H4 (cell line): ENCODE measurements around the gene PTHLH. TPM values are rescaled to one million over a fixed set of nuclear protein-coding genes. Genes with fewer than 3 reads are reported as not detected.

Experiments
- DNase-seq: peaks from one replicate; pipeline ENCODE4 v3.0.0-alpha.2; 2015; ENCODE audit warnings: low spot score
- total RNA-seq: library from RNA; depleted of rRNA; stranded (reverse); fragments of >200 nt; shearing (Covaris generic); gene quantifications from 2 replicates; pipeline ENCODE4 v1.2.3, GENCODE V29; 2014

PTHLH gene
- total RNA-seq, 1 experiment from 2014 or later, result 1.1 TPM

DNA sequence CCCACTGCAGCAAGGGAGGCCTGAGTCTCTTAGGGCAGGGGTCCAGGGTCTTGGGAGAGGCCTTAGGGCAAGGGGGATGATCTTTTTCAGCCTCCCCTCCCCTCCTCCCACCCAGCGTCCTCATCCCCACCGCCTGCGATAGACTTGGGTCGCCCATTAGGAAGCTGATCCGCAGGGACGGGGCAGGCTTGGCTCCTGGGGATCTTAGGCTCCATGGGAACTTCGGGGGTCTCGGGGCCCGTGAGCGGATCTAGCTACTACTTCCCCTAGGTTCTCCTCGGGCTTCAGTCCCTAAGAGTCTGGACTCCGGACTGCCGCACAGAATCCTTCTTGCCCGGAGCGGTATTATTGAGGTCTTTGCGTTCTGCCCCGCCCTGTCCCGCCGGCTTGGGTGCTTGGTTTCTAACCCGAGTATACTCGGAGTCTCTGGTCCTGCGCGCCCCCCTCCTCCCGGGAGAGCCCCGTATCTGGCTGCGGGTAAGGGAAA lies 2.2 kb upstream of the PTHLH start:
- no peak for DNase-seq

DNA sequence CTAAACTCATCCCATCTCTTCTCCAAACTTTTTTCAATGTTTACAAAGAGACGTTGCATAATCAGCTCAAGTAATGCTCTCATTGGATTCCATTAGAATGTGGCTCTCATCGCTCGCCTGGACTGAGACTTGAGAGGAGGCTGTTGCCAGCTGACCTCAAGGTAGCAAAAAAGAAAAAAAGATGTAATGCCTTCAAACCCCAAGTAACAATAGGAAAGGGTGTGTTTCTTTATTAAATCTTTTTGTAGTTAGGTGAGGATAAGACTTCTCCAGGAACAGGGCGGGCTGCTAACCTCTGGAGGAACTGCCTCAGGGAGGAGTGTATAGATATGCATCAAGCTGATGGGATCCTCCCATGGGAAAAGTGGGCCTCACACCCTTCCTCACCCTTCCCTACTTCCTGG lies 956 bp upstream of the PTHLH start:
- peak; percentile 37 for DNase-seq

DNA sequence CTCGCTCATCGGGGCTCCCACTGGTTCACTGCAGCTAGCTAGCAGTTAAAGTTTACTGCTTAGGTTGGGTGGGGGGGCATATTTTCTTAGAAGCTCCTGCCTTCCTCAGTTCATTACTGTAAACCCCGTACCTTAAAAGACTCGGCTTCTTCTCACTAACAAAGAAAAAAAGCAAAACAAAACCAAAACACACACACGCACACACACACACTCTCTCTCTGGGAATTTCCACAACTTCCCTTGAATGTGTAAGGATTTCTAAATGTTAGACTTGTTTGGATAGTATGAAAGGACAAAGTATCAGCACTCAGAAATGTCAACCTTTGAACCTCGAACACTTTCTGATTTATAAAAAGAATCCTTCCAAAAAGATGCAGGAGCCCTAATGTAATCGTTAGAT lies 927 bp downstream of the PTHLH start:
- DNase-seq, result no peak

DNA sequence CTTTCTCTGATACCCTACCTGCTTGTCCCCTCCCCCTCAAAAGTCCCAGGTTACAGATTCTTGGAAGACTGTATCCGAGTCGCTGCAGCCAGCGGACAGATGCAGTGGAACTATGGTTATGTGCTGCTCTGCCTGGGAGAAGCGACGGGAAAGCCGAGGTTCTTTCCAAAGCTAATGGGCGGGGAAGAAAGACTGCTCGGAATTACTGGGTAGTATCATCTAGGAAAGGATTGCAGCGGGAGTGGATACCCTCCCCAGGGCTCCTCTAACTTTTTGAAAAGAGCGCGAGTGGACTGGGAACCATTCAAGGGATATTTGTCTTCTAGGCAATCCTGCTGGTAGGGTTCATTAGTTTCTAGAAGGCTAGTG lies 1.4 kb downstream of the PTHLH start:
- DNase-seq, result no peak

DNA sequence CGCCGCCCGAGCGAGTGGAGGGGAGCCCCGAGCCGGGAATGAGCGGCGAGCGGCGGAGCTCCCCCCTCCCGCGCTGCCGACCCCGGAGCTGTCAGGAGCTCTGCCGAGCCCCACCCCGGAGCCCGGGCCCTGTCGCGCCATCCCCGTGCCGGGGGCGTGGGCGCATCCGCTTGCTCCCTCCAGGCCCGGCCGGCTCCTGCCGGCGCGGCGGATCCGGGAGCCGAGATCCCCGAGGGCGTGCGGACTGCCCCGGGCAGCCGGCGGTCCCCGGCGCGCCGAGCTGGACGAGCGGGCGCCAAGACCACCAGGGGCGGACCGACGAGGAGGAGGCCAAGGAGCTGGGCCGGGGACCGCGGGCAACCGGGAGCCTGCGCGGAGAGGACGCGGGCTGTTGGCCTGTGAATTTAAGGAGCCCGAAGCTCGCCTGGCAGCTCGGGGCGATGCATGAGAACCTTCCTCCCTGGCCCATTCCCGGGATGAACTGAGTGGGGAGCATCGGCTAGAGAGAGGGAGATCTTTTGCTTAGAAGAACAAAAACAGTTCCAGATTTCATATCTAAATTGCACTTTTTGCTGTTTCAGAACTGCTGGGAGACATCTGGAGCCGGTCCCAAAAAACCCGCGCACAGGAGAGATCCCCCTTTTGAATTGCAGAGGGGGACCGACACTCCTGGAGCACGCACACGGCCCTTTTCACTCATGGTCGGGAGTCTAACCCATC lies 2.0 kb downstream of the PTHLH start:
- no peak for DNase-seq

DNA sequence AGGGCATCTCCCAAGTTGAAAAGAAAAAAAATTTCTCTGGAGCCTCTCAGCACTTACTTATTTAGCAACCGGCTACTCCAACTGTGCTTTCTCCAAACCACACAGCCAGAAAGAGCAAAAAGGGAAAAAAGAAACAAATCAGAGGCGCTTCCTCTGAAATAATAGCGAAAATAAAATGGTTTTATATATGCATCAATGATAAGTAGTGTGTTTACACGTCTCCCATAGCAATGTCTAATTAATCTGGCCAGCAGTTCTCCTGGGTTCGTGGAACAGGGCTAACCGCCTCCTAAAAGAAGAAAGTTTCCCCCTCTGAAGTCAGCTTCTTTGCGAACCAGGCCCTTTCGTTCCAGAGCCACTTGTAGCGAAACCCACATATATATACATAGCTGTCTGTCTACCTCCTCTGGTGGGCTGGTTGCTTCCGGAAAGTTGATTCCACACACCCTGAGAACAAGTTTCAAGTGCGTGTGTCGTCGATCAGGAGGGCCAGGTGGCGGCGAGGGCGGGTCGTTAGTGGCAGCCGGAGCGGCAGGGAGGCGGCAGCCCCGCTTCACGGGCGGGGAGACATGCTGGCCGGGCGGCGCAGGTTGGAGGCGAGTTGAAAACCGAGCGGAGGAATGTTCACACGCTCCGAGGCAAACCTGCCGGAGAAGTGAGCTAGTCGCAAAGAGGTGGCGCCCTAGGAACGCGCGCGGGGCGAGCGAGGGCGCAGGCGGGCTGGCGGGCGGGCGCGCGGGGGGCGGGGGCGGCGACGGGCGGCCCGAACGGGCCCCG lies 2.7 kb downstream of the PTHLH start:
- DNase-seq, result peak; percentile 48

DNA sequence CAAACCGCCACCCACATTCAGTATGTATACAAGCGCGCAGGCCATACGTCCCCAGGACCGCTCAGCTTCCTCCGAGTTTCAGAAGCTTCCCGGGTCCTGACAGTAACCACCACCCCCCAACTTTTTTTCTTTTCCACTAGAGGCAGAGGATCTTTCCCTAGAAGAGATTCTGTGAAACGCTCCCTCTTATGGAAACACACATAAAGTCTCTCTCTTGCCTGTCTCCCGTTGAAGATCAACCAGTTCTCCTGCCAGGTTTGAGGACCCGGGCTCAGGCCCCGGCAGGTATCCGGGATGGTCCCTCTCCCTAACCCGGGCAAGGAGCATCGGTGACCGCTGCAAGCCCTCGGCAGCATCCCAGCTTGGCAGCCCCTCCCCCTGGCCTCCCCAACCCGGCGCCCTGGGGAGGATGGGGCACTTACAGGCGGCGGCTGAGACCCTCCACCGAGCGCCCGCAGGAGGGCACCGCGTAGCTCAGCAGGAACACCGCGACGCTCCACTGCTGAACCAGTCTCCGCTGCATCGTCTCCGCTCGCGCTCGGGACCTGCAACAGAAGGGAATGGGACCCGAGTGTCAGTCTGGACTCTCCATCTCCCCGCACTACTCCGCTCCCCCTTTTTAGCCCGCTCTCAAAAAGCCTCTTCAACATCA lies 3.4 kb downstream of the PTHLH start:
- DNase-seq, result no peak

DNA sequence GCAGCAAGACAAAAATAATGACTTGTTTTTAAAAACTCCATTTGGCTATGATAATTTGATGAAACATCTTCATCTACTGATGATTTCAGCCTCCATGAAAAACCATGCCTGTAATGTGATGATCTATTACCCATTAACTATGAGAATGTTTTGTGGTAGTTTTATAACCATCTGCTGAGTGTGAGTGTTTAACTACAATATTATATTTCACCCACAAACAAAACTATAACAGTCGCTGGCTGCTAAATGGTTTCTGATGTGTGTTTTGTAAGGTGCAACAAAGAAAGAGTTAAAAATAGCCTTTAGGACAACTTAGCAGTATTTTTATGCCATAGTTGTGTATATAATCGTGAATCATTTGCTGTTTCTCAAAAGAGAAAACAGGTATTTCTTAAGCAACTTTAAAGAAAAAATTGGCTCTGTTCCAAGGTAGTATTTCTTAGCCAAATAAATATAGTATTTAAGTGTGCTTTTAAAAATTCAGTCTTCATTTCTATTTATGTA lies 4.9 kb downstream of the PTHLH start:
- DNase-seq, result peak; percentile 14

DNA sequence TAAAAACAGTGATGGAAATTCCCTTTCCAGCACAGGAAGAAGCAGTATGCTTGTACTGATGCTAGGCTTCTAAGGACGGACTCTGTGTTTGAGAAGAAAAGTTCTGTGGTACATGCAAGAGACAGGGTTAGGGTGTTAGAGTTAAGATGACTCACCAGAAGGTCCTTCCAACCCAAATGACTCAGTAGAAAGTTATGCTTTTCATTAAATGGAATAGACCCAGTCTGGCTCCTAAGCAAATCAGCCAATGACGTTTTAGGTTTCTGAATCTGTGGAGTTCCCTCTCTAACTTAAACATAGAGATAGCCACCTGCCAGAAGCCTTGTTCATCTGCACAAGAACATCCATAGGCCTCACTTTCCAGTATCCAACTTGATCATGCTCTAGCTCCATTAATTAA lies 5.7 kb downstream of the PTHLH start:
- DNase-seq, result peak; percentile 89

DNA sequence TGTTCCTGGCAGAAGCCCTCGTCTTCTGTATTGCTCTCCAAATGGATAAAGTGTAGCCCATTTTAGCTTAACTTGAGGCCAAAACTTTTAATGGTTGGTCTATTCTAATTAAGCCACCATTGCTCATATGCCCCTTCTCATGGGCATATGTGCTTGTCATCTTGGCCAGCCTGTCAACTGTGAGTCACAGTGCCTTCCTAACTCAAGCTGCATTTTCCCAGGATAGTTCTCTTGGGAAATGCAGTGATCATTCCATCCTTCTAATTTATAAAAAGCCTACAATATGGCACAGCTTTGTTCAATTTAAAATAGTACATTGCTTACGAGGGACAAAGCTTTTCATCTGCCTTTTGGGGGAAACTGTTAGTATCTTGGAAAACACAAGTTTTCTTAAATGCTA lies 6.6 kb downstream of the PTHLH start:
- DNase-seq, result peak; percentile 41

DNA sequence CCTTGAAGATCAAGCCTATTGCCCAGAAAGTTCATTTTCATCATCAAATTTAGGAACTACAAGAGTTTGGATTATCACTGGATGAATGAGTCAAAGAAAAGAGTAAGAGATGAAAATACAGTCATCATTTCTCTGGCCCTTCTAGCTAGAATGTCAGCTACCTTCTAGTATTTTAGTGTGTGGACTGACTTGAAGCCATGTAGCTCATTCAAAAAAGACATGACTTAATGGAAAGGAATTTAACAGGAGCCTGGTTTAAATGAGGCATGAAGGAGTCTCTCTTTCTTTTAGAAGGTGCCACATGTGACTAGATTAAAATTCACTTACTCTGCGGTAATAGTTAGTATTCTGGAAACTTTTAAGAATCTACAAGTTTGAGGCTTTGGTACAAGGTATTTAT lies 7.1 kb downstream of the PTHLH start:
- no peak for DNase-seq

DNA sequence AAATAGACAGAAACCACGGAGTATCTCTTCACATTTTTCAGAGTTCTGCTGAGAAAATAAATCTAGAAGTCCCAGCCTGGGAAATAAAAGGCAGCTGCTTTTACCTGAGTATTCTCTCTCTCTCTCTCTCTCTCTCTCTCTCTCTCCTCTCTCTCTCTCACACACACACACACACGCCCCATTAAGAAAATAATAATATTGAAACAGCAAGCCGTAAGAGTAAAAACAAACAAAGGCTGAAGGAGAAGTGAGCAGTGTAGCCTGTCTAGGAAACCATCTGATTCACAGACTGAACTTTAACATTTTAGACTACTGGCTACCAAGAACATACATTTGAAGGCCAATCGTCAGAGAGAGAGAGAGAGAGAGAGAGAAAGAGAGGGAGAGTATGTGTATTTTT lies 8.4 kb downstream of the PTHLH start:
- DNase-seq, result no peak

DNA sequence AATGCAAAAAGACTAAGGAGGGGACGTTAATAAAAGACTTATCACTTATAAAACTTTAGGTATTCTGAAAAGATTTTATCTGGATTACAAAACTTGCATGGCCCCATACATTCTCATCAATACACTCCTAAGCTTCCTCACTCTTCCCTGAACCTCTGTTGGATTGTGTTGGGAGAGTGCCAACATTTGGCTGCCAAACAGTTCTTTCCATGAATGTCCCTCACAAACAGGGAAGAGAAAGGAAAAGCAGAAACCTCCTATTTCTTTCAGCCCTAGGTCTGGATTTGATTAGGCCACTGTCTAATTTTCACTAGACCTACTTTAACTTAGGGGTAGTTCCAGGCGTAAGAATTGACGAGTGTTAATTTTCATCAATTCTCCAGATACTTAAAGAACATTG lies 11.7 kb downstream of the PTHLH start:
- no peak for DNase-seq

DNA sequence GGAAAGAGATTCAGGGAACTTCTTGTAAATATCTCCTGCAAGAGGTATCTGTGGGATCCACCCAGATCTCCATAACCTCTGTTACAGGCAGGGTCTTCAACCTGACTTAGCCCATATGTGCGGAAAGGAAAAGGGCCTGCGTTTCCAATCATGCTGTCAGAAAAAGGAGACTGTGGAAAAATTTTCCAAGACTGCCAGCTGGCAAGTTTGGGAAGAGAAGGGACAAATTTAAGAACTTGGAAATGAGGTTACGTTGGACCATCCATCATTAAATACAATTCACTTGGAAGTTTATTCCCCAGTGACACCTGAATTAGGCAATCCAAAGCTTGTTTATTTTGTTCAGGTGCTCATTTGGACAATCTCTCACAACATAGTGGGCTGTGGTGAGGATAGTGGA lies 13.9 kb downstream of the PTHLH start:
- DNase-seq, result no peak

DNA sequence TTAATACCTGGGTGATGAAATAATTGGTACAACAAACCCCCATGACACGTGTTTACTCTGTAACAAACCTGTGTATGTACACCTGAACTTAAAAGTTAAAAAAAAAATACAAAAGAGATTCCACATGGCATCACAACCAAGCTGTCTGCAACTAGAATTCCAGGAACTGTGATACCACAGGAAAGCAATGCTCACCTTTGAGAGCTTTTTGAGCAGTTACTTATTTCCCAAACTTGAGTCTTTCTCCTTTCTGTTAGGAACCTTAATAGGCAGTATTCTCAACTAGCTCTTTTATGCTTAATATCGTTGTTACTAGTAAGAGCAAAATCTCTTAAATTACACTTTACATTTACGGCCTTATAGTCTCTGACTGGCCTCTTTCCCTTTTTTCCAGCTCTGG lies 15.2 kb downstream of the PTHLH start:
- DNase-seq, result no peak

DNA sequence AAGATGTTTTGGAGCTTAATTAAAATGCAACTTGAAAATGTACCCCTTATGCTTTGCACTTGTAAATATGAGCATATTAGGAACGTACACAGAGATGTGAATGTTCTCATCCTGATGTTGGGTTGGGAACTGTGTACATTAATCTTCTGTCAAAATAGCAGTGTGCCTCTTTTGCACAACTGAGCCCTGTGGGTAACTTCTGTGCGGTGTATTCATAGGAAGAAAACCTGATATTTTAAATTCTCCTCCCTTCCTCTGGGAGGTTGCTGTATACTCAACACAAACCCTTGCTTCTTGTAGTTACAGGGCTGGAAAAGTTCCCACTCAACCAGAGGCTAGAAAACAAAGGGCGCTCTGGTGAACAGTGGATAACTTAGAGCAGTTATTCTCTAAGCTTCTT lies 18.7 kb downstream of the PTHLH start:
- no peak for DNase-seq

DNA sequence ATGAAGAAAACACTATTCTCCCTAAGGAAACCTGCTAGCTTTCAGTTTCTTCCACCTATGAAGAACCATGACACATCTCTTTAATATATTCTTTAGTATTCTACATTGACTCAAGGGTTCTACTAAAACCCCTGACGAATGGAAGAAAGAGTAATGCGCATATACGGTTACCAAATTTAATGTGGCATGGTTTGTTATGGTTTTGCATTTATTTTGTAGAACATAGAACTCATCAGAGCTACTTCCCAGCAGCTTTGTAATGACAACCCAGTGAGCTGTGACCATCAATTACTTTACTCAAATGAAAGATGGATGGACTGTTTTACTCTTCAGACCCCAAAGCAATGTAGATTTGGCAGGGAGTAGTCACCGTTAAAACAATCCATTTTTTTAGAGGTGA lies 19.2 kb downstream of the PTHLH start:
- DNase-seq, result no peak

DNA sequence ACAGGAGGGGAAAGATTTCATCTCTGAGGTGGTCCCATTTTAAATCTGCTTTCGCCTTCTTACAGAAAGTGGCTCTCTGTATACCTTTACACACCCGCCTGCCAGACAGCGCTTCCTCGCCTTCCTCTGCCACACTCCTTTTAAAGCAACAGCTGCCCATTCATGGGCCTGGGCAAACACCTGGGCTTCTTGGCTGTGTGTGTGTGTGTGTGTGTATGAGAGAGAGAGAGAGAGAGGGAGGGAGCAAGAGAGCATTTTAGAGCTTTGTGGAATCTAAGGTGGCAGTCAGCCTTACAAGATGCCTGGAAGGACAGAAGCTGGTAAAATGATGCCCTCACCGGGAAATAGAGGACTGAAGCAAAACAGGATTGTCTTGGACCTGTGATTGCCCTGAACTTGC lies 20.0 kb downstream of the PTHLH start:
- no peak for DNase-seq

DNA sequence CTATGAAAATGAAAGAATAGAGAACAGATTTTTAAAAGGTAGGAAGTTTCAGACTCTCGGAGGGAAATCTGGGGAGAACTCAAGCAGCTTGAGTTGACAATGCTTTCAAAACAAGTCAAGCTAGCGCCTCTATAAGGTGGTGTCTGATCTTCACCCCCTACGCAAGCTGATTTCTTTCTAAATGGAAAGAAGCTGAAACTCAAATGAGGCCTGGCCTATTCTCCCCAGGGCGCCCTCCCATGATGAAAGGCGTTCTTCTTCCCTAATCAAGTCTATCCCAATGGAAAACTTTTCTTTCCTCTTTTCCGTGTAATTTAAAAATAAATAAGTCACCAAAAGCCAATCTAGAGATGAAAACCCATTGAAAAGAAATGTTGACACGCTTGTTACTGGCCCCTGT lies 20.6 kb downstream of the PTHLH start:
- no peak for DNase-seq

DNA sequence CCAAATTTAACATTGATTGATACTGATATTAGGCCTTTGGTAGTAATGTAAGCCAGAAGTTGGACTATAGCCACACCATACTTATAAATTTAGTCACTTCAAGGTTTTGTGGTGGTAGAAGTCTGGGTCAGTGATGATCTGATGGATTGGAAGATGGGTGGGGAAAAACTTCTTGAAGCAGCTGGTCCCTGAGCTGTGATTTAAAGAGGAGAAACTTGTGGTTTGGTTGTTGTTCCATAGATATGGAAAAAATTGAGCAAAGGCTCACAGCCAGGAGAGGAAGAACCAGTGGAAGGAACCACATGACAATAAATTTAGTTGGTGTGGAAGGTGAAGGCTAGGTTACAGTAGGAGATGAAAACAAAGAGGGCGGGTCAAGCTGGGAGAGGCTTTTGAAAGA lies 26.1 kb downstream of the PTHLH start:
- DNase-seq, result no peak

DNA sequence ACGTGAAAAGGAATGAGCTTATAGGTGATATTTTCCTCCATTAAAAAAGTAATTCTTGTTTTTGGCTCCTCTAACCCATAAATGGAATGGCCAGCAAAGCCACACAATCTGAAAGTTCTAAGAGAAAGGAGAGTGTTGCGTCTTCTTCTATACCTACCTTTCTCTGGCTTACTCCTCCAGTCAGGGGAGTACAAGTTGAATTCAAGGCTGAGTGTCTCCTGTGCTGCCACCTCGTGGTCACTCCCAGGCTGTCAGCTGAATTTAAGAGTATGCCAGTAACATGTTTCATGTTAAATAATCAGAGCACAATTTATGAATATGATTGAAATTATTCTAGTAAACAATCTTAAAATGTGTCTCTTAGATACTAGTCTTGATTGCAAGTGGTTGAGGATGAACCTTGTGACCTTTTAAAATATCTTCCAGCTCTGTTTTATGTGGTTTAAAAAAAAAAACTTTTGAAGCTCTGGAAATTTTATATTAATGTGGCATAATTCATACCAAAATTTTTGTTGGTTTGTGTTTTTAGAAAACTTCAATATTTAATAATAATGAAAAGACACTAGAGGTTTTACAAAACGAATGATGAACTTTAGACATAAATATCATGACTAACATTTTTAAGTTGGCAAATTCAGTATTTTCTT lies 31.7 kb downstream of the PTHLH start:
- peak; percentile 65 for DNase-seq

DNA sequence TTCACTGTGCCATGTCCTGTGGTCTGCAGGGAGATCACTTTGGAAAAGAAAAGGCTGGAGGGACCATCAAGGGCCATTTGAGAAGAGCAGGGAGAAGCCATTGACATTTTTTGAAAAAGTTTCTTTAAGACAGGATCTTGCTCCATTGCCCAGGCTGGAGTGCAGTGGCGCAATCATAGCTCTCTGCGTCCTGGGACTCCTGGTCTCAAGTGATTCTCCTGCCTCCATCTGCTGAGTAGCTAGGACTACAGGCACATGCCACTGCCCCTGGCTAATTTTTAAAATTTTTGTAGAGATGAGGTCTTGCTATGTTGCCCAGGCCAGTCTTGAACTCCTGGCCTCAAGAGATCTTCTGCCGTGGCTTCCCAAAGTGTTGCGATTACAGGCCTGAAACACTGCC lies 32.3 kb downstream of the PTHLH start:
- DNase-seq, result no peak
